Fibroblast of peridontal ligament (primary cell): ENCODE data around the gene KLHL41.

Experiments used
- DNase-seq: peaks from one replicate; pipeline ENCODE4 v3.0.0-alpha.2; 2010; ENCODE audit errors: extremely low read depth

Gene KLHL41

DNA sequence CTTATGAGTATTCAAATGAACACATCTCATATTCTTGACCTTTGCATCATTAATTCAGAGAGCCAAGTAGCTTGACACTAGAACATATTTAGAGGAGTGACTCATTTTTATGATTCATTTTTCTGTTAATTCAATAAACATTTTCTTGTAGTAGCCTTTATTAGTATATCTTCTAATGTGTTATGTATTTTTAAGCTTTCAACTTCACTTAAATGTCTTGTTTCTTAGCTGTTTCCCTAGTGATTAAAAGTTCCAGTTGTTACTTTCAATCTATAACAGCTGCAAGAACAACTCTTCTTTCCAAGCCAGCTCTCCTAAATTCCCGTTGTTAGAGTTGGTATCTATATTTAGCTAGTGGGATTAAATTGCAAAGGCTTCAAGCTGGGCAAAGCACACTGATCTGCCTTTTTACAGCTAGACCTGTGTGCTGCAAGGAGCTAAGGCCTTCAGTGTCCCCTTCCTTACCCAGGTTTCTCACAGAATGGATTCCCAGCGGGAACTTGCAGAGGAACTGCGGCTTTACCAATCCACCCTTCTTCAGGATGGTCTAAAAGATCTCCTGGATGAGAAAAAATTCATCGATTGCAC lies at the start of gene KLHL41:
KLHL41 (plus strand) TSS at position 405 of the 588 bp plus-strand sequence; CDS start at position 482, 77 bp downstream.
- peak; percentile 79 for DNase-seq

DNA sequence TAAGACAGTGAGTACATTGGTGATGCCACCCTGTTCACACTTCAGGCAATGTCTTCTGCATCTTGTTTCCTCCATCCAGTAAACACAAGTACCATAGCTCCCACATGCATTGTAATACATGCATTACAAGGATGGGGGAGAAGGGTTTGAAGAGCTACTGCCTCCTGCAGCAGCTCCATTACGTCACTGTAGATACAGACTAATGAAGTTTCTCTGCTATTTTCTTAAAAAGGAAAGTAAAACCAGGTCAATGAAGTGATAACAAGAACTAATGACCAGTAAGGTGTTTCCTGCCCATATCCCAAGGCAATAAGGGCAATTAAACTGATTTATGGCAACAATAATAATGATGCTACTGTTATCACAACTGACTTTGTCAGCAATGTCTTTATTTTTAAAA lies 48.4 kb upstream of the KLHL41 start:
- no peak for DNase-seq

DNA sequence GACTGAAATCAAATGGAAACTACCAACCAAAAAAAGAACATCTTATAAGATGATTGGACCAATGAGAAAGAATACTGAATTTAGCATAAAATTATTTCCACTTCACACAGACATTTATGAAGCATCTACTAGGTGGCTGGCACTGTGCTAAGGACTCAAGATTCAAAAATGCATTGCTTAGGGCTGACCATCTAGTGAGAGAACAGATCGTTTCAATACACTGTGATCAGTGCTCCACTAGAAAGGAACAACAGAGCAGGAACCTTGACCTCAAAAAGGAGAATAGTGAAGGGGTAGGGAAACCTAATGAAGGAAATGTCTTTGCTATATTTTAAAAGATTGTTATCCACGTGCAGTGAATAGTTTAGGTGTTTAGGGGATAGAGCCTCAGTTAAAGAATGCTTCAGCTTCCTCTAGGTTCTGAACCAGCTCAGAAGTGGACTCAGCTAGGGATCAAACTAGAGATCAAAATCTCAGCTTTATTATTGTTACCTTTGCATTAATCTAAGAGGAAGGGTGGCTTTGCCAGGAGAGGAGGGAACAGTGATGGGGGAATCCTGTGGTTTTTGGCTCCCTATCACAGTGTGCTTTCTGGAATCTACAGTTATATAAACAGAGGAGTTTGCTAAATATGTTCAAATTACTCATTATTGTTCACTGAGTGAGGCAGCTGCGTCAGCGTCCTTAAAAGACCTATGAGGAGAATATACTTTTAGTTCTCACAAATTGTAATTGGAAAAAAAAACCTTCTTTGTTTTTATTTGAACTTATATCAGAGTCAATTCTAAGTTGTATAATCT lies 46.4 kb upstream of the KLHL41 start:
- peak; percentile 95 for DNase-seq

DNA sequence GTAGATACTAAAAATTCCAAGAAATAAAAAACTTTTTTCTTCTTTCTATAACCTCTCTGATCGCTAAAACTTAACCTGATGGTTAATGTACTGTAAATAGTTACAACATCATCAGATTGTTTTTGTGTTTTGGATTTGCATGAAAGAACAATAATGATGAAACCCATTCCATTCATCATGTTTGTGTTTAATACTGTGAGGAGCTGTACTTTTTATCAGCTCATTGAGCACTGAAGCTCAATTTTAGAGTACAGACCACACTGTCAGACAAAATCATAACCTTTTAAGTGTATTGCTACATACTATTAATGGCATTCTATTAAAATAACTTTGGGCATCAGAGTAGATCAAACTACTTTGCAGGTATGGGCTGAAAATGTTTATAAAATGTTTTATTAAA lies 45.0 kb upstream of the KLHL41 start:
- no peak for DNase-seq

DNA sequence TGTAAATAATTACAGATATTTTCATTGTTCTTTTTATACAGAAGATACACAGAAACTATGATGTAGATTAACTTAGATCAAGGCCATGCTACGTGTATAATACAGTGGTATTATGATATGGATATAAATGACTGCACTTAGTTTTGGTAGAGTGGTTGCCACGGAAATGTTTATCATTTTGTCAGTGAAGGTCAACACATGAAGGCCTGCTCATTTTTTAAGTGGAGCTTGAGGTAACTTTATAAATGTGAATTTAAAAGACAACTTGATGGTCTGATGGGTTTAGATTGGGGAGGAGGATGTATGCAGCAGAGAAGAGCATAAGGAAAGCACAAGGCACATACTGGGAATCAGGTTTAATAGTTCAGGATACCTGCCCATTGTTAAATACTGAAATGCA lies 44.6 kb upstream of the KLHL41 start:
- DNase-seq = no peak

DNA sequence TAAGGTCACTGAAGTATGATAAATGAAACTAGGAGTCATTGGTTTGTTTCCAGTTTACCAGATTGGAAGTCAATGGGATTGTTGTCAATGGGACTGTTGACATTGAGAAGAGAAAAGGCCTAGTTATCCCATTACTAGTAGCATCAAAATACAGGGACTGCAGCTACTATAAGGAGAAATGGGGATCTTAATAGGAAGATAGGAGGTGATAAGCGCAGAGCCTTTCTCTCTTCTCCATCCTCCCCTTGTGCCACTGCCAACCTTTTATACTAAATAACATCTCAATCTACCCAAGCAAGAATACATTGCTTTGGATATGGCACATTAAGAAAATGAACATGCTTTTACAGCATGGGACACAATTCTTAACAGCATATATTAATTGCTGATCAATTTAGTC lies 40.7 kb upstream of the KLHL41 start:
- no peak for DNase-seq

DNA sequence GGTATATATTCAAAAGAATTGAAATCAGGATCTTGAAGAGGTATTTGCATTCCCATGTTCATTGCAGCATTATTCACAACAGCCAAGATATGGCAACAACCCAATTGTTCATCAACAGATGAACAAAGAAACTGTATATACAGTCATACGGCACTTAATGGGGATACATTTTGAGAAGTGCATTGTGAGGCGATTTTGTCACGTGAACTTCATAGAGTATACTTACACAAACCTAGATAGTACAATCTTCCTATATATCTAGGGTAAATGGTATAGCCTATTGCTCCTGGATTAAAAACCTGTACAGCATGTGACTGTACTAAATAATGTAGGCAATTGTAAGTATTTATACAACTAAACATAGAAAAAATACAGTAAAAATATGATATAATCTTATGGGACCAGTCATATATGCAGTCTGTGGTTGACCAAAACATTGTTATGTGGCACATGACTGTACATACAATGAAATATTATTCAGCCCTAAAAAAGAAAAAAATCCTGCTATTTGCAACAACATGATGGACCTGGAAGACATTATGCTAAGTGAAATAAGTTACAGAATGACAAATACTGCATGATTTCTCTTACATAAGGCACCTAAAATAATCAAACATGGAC lies 39.4 kb upstream of the KLHL41 start:
- DNase-seq = no peak

DNA sequence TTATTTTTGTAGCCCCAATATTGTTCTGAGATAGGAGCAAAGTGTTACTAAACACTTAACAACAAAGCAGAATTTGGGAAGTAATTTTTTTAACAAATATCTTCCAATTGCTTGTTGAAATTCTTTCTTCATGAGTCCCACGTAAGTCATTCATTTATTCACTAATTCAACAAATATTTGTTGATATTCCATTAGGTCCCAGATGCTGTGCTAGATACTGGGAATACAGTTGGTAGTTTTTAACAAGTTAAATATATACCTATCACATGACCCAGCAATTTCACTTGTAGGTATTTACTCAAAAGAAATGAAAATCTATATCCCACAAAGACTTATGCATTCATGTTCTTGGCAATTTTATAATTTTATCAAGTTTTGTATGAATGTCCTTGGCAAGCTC lies 37.3 kb upstream of the KLHL41 start:
- no peak for DNase-seq

DNA sequence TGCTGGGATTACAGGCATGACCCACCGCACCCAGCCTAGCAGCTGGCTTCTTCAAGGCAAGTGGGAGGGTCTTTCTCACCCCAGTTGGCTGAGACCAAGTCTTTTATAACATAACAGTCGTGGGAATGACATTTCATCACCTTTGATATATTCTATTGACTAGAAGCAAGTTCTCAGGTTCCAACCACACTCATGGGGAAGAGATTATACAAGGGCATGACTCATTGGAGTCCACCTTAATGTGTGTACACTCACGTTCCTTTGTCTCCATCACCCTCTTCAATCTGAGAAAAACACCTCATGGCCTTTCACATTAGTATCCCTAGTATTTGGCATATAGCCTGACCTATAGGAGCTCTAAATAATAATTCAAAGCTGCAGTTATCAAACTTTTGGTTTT lies 33.0 kb upstream of the KLHL41 start:
- no peak for DNase-seq

DNA sequence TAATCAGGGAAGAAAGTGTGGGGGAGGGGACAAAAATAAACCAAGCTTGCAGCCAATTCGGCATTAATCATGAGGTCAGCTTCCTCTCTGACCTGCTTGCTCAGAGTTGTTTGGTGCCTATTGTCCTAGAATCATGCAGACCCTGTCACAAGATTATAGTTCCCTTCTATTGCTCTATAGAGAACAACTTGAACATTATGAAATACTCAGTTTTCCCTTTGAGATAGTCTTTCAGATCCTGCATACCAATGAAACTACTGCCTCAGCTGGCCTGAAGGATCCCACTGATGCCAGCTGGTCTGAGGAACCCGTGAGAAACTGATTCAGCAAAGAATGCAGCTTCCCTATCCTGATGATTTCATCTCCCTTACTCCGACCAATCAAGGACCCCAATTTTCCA lies 31.2 kb upstream of the KLHL41 start:
- DNase-seq = peak; percentile 76

DNA sequence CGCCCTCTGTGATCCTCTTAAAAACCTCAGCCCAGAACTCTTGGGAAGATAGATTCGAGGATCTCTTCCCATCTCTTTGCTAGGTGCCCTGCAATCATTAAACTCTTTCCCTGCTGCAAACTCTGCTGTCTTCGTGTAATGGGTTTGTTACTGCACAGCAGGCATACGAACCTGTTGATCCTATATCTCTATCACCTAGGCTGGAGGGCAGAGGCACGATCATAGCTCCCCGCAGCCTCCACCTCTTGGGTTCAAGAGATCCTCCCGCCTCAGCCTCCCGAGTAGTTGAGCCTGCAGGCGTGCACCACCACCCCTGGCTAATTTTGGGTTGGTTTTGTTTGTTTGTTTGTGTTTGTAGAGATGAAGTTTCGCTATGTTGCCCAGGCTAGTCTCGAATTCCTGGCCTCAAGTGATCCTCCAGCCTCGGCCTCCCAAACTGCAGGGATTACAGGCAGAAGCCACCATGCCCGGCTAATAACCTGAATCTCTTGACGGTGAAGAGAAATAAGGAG lies 30.7 kb upstream of the KLHL41 start:
- no peak for DNase-seq

DNA sequence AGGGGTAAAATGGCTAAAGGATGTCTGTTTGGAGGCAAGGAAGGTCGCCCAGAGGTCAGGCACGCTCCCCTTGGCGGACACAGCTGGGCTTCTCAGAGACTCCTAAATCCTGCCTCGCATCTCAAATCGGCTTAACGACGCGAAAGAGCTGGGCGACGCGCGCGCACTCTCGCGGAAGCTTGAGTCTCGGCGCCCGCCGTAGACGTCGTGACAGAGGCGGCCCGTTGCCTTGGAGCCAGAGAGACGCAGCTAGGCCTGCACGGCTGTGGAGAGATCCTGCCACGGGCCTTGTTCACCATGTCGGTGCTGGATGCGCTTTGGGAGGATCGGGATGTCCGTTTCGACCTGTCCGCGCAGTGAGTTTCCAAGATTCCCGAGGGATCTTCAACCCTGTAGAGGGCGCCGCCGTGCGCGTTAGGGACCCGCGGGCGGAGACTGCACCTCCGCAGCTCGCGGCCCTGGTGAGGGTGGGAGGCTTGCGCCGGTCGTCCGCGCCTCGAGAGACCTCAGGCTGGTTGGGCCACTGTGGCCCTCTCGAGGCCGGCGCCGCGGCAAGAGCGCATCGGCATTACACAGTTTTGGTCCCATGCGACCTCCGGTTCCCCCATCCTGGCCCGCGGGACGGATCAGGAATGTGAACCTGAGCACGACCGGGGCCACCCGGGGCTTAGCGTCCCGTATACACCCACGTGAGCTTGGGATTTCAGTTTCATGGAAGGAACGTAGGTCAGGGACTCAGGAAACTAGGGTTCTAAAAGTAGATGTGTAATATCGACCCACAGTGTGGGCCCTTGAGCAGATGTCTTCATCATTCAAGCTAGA lies 30.0 kb upstream of the KLHL41 start, which contains the start of gene BBS5:
BBS5 (plus strand) TSS at position 238 of the 822 bp plus-strand sequence; CDS start at position 298, 60 bp downstream.
- DNase-seq = peak; percentile 84

DNA sequence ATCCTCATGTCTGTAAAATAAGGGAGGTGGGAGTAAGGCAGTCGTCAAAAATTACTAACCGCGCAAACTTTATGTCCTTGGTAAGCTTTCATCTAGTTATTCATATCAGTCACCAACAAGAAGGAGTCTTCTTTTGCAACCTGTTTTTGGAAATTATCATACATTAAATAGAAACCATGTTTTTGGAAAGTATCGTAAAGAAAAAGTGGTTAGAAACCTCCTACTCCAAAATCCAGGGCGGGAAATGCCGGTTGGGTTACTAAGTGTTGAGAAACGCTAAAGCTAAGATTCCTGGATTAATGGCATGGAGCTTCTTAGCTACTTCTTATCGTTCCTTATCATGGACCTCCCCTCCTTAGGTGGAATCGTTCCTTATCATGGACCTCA lies 29.4 kb upstream of the KLHL41 start:
- DNase-seq = peak; percentile 33

DNA sequence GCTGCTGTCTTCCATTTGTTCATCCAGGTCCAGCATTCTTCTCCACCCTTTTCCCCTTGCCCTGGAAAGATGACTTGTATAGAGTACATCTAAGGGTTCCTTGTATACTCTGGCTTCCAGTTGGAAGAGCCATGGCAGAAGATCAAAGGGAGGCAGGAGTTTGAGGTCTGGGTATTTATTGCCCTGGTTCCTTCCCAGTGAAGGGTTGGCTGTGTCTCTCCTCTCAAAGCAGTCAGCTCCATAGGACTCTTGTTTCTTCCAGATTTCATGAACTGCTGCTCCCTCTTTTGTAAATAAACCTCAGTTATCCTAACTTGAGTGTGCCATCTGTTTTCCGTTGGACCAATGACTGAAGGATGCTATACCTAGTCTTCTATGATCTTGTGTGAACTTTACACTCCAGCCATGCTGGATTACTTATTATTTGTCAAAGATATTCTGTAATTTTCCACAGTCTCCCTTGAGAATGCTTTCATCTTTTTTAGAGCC lies 23.8 kb upstream of the KLHL41 start:
- DNase-seq = no peak

DNA sequence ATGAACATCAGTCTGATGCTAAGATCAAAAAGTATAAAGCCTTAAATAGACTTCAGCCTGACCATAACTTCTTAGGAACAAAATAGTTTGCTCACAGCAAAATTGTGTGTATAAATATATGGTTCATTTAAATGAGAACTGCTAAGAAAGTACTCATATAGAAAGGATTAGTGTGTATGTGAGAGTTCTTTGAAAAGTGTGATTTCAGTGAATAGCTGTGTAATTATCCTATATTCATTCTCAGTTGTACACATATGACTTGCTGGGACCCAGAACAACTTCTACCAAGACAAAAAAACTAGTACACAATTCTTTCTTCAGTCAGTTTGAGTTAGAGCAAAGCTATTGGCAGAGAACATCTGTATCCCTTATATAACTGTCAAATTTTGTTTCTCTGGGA lies 23.0 kb upstream of the KLHL41 start:
- no peak for DNase-seq

DNA sequence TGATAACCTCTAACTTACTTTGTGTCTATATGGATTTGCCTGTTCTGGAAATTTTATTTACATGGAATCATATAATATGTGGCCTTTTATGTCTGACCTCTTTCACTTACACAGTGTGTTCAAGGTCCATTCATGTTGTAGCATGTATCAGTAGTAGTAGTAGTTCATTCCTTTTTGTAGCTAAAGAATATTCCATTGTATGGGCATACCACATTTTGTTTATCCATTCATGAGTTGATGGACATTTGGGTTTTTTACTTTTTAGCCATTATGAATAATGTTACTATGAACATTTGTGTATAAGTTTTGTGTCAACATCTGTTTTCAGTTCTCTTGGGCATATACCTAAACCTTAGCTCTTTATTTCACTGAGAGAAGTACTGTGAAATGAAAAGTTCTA lies 18.7 kb upstream of the KLHL41 start:
- DNase-seq = no peak

DNA sequence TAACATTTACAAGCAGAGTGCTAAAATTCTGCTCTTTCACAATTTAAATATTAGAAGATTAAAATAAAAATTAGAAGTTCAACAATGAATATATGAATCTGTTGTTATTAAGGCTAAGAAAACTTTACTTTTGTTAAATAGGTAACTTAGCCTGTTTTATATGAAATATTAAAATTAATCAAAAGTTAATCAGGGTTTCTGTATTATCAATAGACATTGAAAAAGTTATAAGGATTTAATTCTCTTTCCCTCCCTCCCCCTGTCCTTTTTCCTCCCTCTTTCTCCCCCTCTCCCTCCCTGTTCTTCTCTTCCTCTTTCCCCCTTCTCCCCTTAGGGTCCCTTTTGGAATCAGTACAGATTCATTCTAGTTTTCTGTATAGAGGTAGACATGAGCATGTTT lies 18.1 kb upstream of the KLHL41 start:
- no peak for DNase-seq

DNA sequence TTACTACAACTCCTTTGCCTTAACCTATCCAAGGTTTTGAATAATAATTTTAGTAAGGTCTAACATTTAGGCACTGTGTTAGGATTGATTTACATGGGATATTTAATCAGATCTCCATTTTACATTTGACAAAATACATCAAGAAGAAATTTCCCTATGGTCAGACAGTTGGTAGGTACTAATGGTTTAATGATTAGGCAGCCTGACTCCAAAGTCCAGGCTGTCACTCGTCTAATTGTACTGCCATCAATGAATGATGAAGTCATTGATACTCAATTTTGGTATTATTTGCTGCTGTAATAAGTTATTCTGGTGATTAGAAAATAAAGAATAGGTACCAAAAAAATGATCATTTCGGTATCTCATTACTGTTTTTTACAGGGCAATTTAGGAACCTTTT lies 16.1 kb upstream of the KLHL41 start:
- DNase-seq = no peak

DNA sequence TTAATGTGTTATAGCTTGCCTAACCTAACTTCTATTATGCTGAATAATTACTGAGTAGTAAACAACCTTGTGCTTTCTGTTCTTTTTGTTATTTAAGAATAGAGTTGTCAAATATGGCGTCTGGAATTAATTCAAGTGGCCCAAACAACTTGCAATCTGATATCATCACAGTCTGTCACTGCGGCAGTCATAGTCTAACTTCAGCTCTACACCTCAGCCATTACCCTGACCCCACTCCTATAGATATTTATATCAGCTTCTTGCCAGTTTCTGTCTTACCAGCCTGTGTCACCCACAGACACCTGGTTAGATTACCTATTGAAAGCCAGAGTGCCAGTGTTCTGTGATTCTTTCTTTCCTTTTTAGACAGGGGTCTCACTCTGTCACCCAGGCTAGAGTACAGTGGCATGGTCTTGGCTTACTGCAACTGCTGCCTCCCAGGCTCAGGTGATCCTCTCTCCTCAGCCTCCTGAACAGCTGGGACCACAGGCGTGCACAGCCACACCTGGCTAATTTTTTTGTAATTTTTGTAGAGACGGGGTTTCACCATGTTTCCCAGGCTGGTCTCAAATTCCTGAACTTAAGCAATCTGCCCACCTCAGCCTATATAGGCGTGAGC lies 14.1 kb upstream of the KLHL41 start:
- no peak for DNase-seq

DNA sequence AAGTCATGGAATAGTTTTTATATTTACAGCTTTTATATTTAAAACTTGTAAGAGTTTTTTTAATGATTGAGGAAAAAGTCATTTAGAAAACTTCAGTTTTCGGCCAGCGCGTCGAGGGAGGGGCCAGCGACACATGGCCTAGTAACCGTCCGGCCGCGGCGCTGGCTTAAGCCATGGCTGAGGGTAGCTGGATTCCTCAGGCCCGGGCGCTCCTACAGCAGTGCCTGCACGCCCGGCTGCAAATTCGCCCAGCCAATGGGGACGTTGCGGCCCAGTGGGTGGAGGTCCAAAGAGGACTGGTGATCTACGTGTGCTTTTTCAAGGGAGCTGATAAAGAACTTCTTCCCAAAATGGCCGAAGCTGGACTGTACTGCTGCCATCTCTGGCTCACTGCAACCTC lies 4.9 kb upstream of the KLHL41 start:
- no peak for DNase-seq

DNA sequence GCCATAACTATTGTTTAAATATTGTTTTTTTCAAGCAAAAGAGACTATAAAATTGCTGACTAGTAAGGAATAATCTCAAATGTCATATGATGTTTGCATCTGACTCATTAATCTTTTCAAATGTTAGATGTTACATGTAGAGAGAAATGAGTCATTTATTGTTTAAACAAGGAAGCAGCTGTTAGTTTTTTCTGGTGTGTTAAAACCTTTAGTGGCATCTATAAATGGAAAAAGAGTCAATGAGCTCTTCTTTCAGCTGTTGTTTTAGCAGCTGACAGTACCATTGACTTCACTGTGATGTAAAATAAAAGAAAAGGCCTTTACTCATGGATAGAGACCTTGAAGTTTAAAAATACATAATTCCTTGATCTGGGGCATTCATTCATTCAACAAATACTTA lies 1.8 kb upstream of the KLHL41 start:
- peak; percentile 79 for DNase-seq
